GM18507 (cell line): Measurements from ENCODE around the gene COL27A1.

Source experiments
- DNase-seq: peaks from one replicate; pipeline ENCODE4 v3.0.0; 2011; ENCODE audit warnings: low read depth; ENCODE audit not compliant: insufficient read length; ENCODE audit errors: extremely low spot score
- FAIRE-seq: peaks from 2 replicates; lab custom pipeline; 2011; peaks lifted over from hg19 to GRCh38; lab: Jason Lieb, UNC

Gene COL27A1

DNA sequence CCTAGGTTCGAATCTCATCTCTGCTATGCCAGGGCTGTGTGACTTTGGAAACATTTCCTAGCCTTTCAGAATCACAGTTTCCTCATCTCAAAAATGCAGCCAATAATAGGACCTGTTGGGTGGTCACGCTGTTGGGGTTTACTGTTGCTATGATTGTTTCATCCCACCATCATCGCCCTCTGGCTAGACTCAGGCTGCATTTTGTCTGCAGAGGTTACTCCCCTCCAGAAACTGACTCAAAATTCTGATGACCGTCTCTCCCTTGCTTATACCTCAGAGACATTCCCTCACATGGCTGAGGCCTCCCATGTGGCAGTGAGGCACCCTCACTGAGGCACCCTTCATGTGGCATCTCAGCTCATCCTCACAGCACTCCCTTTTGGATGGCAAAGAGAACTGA, 61.6 kb downstream of the COL27A1 start:
- DNase-seq: no peak
- no peak for FAIRE-seq

DNA sequence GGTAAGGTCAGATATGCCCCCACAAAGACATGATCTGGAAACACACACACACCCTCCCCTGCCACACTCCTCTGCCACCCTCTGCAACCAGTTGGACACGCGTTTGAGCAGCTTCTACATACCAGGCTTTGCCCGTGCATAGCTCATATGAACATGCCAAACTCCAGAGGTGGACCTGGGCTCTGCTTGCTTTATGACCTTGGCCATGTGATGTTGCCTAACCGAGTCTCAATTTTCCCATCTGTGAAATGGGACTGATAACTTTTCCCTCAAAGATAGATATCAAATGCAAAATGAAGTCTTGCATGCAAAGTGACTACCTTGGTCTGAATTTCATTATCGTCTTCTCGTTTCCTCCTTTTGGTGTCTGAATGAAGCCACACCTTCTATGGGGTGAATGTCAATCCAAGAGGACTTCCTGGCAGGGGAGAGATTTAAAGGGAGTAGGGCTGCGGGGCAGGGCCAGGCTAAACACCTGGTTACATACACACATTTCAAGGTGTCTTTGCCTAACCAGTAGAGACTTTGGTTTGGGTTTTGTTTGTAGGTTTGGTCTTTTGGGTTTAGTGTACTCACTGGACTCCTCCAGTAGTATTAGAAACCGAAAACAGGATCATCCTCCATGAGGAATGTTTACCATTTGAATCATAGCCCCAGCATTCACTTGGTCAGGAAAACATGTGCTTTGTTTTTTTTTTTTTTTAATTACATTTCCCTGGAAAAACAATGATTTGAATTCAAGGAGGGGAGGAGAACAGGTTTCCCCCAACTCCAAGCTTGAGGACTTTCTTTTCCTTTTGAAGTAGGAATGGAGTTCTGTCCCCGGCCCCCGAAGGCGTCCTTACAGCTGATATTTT, 63.2 kb downstream of the COL27A1 start:
- FAIRE-seq: no peak
- DNase-seq: no peak

DNA sequence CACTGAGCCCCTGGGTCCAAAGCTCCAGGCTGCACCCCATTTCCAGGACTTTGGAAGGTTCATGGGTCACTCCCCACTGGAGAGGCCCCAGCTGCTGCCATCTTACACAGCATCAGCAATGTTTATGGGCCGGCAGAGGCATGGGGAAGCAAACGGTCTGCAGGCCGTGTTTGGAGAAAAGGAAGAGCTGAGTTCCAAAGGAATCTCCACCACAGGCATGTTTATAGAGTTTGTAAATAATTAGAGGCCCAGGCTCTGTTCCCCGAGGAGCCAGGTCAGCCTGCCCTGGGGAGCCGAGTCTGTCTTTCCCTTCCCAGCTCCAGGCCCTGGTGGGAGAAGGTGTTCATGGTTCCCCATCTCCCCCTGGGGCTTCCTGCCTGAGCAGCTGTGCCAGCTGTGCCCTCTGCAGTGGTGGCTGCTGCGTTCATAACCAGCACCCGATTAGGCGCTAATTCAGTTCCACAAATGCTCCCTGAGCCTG, 64.8 kb downstream of the COL27A1 start:
- no peak for FAIRE-seq
- DNase-seq: no peak

DNA sequence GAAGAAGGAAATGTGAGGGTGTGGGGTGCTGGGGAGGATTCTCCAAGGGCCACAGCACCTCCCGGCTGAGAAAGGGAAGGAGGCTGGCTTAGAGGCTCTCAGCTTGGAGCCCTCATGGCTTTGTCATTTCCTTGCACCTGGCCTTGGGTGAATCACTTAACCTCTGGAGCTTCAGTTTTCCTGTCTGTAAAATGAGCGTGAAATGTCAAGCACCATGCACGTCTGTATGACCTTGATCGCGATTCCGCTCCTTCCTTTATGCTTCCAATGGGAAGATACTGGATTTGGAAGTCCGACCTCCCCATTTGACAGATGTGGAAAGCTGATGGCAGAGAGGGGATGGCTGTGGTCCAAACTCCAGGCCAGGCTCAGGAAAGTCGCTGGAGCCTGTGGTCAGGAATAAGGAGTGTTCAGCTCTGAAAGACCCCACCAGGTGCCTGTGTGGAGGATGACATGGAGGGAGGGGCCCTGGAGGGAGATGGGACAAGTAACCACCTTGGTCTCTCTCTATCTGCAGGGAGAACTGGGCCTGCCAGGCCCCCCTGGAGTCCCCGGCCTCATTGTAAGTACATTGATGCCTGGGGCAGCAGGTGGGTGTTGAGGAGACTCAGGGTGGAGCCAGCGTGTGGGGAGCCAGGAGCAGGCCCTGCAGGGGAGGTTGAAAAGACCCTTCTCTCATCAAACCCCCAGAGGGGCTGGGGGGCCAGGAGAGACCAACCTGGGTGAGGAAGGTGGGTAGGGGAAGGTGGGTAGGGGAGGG, 66.5 kb downstream of the COL27A1 start:
- FAIRE-seq (no peak), DNase-seq (no peak)

DNA sequence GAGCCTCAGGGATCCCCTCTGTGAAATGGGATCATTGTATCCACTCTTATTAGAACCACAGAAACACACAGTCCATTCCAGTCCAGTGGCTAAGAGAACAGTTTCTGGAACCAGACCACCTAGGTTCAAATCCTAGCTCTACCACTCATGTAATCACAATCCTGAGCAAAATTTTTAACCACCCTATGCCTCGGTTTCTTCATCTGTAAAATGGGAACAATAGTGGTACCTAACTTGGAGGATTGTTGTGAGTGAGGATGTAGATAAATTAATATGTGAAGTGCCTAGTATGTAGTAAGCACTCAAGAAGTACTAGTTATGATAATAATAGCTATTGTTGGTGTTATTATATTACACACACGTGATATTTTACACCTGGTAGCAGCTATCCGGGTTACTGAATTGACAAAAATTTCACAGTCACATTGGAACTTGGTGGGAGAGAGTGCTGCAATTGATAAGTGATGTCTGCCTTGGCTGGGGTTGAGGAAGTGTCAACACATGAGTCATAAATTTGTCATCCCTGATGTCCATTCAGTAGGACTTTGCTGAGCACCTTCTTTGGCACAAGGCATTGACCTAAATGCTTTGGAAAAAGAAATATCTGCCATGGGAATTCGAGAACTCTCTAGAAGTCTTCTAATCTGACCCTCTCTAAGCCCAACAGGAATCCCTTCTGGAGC, 68.4 kb downstream of the COL27A1 start:
- FAIRE-seq (no peak), DNase-seq (no peak)

DNA sequence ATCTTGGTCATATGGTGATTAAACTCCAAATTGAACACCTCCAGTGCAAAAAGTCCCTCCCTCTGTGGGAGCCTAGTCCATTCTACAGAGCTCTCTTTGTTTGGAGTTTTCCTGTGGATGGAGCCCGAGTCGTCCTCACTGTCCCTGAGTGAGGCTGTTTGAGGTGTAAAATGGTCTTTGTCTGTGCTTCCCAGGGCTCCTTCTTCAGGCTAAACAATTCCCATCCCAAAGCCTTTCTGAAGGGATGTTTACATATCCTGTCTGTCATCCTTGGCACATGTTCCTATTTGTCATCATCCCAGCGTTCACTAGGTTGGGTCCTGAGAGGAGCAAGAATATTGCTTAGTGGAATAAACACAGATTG, 68.9 kb downstream of the COL27A1 start:
- FAIRE-seq: no peak
- DNase-seq: no peak

DNA sequence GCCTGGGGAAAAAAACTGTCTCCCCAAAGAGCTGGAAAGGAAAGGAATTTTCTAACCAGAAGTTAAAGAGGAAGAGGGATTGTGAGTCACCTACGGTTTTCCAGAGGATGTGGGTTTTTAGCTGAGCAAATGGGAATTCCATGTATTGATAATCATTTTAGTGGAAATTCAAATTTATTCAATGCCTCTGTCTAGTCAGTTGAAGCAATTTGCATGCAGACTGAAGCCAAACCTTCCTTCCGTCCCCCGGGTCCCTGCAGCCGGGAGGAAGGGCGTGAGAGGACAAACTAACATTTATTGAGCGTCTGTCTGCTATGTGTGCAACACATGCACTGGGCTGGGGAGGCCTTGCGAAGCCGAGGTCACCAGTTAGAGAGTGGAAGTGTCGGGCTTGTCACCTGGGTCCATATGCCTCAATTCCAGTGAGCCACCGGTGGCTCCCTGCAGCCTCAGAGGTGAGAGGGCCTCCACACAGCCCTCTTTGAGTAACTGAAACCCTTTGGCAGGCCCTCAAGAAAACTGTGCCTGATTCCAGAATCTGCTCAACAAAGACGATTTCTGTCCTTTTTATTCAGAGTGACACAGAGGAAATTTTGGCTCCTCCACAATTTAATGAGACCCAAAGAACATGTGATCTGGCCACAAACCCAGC, 70.3 kb downstream of the COL27A1 start:
- no peak for DNase-seq
- FAIRE-seq: no peak

DNA sequence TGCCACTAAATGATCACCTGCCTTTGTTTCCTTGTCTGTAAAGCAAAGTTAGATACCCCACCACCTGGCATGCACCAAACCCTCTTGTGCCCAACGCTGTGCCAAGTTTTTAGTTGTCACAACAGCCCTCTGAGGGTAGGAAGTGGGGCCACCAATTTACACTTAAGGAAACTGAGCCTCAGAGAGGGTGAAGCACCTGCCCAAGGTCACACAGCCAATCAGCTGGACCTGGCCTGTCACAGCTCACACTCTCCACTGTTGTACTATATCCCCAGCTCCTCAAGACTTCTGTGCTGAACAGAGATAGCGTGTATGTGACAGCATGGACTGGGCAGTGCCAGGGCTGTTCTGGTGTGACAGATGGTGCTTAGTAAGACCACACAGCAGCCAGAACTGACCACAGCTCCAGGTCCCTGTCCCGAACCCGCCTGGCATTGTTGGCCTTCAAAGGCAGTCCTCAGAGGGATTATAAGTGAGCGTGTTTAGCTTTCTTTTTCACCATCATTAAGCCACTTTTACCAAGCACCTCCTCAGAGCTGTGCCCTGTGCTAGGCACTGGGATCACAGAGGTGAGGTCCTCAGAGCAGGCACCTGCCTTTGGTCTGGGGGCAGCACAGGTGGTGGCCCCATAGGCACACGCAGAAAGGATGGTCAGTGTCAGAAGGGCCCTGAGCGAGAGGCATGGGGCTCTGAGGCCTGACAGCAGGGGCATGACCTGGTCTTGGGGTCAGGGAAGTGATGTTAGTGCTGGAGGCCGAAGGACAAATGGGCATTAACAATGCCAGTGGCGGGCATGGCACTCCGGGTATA, 71.1 kb downstream of the COL27A1 start:
- no peak for DNase-seq
- FAIRE-seq: no peak

DNA sequence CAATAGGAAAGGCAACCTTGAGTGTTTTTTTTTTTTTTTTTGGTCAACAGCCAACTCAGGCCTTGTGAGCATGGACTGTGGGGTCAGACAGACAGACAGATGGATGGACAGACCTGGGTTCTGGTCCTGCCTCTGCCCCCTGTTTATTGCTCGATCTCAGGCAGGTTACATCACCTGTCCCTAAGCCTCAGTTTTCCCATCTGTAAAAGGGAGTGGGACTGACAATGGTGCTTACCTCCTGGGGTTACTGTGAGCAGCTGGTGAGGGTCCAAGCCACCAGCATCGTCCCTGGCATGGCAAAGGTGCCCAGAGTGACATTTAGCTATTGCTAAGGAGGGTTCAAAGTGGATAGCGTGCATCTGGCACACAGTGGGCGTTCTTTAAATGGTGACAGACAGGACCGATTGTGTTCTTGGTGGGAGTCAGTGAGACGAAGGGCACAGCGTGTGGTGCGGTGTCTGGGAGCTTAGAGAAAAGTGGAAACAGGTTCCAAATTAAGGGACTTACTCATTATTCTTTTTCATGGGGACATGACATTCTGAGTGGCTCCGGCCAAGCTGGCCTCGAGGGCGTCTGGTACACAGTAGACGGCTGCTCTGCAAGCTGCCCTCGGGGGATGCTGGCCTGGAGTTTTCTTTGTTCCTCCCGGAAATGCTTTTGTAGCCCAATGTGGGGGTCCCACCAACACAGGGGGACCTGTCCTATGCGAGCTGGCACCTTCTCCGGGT, 72.1 kb downstream of the COL27A1 start:
- FAIRE-seq: no peak
- DNase-seq: no peak

DNA sequence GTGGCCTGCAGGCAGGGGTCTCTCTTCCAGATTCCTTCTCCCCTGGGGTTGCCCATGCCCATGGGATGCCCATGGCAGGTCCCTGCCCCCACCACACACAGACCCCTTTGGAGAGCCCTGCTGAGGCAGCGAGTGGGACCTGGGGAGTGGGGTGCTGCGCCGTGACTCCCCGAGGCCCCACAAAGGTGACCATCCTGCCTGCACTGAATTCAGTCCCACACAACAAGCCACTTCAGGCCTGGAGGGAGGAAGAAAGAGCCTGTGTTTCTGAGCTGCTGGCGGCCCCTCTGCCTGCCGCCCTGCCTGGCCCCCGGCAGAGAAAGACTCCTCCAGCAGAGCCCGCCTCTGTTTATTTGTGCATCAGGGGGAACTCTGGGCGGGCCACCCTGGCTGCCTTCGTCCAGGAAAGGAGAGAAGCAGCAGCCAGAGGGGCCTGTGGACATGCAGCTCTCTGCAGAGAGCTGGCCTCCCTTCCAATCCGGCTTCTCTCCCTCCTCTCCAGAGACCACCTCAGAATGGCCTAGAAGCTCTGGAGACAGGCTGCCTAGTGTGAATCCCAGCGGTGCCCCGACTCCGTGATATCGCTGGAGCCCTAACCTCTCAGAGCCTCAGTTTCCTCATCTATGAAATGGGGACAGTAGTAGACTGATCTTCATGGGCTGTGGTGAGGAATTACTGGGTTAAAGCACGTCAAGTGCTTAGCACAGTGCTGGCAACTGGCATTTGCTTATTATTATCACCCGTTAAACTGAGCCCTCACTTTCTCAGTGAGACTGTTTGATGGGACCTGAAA, 72.9 kb downstream of the COL27A1 start:
- FAIRE-seq (no peak), DNase-seq (no peak)

DNA sequence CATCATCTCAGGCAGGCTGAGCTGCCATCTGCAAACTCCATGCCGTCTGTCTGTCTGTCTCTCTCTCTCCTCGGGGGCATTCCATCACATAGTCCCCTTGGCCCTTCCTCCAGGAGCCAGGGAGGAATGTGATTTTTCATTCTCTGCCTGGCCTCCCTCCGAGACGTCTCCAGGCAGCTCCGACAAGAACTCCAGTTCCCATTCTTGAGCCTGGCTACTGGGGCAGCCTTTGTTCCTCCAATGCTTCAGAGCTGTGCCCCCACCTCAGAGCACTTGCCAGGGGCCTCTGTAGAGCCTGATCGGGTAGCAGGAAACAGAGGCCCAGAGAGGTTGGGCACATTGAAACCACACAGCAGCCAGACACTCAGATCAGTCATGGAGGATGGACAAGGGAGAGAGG, 74.0 kb downstream of the COL27A1 start:
- DNase-seq (no peak), FAIRE-seq (no peak)

DNA sequence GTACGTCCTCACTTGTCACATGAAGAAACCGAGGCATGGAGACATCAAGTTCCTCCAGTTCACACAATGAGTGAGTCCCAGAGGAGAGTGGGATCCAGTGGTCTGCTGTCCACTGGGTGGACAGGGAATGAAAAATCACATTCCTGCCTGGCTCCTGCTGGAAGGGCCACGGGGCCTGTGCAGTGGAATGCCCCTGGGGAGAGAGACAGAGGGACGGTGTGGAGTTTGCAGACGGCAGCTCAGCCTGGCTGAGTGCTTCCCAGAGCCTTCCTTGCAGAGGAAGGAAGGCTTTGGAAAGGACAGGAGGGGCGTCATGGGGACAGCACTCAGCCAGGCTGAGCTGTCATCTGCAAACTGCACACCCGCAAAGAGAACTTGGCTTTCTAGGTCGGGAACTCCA, 74.7 kb downstream of the COL27A1 start:
- no peak for FAIRE-seq
- no peak for DNase-seq

DNA sequence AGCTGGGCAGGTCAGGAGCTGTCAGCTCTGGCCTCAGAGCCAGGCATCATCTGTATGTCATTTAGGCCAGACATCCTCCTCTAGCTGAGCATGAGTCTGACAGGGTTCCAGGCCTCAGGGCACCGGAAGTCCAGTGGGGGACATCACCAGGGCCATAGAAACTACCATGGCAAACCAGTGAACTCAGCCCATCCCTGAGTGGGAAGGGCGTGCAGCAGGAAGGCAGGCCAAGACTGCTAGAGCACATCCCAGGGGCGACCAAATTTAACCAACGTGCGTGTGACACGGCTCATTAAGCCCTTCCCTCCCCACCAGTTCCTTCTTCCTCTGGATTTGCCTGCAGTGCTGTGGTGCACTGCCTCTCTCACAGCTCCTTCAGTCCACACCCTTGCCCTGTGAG, 75.9 kb downstream of the COL27A1 start:
- no peak for FAIRE-seq

DNA sequence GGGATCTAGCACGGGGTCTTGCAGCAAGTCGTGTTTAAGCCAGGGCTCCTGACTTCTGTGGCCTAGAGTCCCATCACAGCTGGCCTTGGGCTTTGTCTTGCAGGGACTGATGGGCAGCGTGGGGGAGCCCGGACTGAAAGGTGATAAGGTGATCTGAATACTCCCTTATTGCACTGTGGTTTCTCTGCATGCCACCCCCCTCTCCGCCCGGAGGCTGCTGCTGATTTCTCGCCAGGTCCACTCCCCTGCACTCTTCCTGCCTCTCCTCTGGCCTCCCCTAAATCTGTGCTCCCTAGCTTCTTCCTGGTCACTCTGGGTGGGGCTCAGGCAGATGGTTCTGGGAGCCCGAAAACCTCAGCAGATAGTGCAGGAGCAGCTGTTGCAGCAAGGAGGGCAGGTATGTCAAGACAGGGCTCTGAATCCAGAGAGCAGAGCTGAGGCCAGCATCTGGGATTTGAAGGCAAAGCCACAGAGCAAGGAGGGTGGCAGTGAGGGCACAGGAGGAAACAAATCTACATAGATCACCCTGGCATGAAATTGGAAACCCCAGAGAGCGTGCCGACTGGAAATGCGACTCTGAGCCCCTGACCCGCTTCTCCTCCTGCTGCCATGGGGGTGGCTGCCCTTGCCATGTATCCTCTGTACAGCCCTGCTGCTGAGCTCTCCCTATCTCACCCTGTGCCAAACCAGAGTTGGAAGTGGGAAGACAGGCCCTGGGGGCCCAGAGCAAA, 76.5 kb downstream of the COL27A1 start:
- FAIRE-seq (no peak), DNase-seq (no peak)

More for the DNA sequence above, 75.9 kb downstream of the COL27A1 start:
- no peak for DNase-seq

DNA sequence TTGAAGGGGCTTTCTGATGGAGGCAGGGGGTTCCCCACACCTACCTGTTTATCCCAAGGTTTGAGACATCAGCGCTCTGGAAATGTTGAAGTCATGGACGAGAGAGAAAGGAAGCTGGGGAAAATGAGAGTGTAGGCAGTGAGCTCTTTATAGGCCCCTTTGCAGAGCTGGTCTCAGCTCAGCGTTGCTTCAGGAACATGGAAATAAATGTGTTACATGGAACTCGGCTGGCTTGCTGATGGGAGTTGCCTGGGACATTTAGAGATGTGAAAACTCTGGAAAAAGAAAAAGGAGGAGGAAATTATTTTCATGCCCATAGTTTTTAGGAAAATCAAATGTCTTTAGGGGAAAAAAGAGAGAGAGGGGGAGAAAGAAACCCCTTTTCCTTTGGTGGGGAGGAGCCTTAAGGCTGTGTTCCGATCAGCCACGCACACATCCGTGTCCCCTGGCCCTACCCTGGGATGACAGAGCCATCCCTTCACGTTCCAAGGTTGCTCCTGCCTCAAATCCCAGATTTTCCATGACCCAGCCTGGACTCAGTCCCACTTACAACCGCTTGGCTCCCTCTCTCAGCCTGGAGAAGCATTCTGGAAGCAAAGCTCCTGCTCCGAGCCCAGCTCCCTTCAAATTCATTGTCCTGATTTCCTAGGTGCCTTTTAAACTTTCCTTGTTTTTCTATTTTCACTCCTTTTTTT, 78.3 kb downstream of the COL27A1 start:
- DNase-seq (no peak), FAIRE-seq (no peak)

DNA sequence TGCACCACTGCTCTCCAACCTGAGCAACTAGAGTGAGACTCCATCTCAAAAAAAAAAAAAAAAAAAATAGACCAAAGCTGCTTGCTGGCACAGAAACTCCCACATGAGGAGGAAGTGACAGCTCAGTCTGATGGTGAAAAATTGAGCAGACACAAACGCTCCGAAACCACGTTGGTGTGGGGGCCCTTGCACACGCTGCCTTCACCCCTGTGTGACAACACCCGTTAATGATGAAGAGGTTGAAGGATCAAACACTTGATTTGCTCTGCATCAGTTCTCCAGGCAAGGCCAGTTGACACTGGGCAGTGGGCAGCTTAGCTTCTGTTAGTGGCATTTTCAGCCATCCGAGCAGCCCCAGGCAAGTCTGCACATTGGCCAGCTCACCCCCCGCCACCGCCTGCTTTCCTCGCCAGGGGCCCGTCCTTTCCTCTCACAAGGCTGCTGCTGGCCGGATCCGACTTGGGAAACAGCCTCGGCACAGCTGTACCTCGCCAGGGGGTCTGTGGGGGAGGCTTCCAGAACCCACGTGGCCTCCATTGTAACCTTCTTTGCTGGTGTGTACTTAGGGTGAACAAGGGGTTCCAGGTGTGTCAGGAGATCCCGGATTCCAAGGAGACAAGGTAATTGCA, 79.8 kb downstream of the COL27A1 start:
- DNase-seq (no peak), FAIRE-seq (no peak)
